ENCODE results near the gene MMRN1.

The MMRN1 gene

GRCh38 chr4:89994176-89994873 is 99.7 kb downstream of the MMRN1 start:
- in situ Hi-C loops (cut with MboI; ENCODE audit: low sequenced_read_pairs): no loop called here

GRCh38 chr4:89995006-89995405 is 100.4 kb downstream of the MMRN1 start:
- in situ Hi-C loops (cut with MboI; ENCODE audit: low sequenced_read_pairs): no loop called here

- in situ Hi-C loops (cut with MboI; ENCODE audit: low sequenced_read_pairs): no loop called here
These were observed 101.2 kb downstream of the MMRN1 start for GRCh38 chr4:89995814-89996213.

- in situ Hi-C loops (cut with MboI; ENCODE audit: low sequenced_read_pairs): no loop called here
These were observed 102.6 kb downstream of the MMRN1 start for GRCh38 chr4:89997171-89997704.

GRCh38 chr4:89998469-89999011 is 103.9 kb downstream of the MMRN1 start:
- in situ Hi-C loops (cut with MboI; ENCODE audit: low sequenced_read_pairs): no loop called here

- in situ Hi-C loops (cut with MboI; ENCODE audit: low sequenced_read_pairs): no loop called here
These were observed 106.4 kb downstream of the MMRN1 start for GRCh38 chr4:90001023-90001422.

GRCh38 chr4:90002441-90003062 is 107.9 kb downstream of the MMRN1 start:
- in situ Hi-C loops (cut with MboI; ENCODE audit: low sequenced_read_pairs): no loop called here

Measured in hTERT RPE-1 (cell line).